ENCODE data around the gene DENND1A. TPM values are rescaled to one million over a fixed set of nuclear protein-coding genes. Genes with fewer than 3 reads are reported as not detected.

Gene DENND1A
- total RNA-seq, 4 donors from 2014 or later: 17.6 to 33.8 (median 22.9) TPM

DNA sequence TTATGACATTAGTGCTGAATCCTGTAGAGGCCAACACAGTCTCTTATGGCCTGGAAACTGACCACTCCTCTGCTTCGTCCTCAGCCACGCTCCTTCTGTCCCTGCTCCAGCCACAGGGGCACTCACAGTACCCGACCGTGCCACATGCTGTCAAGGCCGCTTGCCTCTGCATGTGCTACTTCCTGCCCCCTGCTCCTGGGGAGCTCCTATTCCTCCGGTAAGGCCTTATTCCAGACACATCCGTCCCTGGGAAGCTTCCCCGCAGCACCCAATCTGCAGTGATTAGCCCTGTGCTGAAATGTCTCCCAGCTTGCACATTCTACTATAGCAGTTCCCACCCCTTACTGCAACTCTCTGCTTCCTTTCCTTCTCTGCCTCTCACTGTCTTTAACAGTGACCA lies 386.4 kb downstream of the DENND1A start:
- TF ChIP-seq, protein P1, sequence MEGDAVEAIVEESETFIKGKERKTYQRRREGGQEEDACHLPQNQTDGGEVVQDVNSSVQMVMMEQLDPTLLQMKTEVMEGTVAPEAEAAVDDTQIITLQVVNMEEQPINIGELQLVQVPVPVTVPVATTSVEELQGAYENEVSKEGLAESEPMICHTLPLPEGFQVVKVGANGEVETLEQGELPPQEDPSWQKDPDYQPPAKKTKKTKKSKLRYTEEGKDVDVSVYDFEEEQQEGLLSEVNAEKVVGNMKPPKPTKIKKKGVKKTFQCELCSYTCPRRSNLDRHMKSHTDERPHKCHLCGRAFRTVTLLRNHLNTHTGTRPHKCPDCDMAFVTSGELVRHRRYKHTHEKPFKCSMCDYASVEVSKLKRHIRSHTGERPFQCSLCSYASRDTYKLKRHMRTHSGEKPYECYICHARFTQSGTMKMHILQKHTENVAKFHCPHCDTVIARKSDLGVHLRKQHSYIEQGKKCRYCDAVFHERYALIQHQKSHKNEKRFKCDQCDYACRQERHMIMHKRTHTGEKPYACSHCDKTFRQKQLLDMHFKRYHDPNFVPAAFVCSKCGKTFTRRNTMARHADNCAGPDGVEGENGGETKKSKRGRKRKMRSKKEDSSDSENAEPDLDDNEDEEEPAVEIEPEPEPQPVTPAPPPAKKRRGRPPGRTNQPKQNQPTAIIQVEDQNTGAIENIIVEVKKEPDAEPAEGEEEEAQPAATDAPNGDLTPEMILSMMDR (IDR thresholded peaks at IDR 0.05; ENCODE audit: low read depth): no peak

DNA sequence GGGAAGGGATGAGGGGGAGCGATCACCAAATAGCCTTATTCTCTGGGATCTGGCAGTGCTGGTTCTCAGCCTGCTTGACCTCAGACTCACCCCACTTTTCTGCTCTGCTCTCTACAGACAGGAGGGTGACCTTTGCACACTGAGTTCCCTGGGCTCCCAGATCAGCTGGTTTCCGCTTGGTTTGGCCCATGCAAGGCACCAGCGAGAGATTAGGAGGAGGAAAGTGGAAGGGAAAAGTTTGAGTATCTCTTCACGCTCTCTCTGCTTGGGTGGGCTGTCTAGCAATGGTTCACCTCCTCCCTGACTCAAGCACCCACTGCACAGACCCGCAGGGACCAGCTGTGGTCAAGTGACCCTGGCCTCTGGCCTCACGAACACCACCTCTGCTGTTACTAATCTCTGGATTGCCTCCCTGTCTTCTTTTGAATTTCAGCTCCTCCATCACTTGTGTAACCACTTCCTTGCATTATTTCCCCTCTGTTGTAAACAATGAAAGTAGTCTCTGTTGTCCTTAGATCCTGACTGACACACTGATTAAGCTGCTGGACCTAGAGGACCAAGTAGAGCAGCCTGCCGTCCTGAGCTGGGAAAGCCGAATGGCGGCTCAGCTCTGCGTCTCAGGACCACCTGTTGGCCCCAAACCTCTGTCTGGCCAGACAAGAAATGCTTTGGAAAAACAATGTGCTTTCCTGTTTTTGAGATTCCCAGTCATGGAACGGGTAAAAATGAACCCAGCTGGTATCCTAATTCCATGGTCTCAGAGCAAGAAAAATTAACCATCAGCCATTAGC lies 387.3 kb downstream of the DENND1A start:
- TF ChIP-seq, protein P1 (IDR thresholded peaks at IDR 0.05; ENCODE audit: low read depth): no peak

DNA sequence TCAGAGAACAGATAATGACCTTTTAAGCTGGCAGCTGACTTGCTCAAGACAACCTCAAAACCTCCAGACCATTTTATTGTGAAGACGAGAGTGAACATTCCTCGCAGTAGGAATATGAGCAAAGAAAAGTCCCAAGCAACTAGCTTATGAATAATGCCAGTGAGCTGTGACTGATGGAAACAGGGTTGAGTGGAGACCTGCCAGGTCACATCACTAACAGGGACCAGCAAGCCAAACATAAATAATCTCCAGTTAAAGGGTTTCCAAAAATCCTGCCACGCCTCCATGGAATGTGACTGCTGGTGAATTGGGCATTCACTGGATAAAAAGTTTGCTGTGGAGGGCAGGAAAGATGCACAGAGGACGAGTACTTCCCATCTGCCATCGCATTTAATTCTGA lies 388.5 kb downstream of the DENND1A start:
- TF ChIP-seq, protein P1 (IDR thresholded peaks at IDR 0.05; ENCODE audit: low read depth): no peak

DNA sequence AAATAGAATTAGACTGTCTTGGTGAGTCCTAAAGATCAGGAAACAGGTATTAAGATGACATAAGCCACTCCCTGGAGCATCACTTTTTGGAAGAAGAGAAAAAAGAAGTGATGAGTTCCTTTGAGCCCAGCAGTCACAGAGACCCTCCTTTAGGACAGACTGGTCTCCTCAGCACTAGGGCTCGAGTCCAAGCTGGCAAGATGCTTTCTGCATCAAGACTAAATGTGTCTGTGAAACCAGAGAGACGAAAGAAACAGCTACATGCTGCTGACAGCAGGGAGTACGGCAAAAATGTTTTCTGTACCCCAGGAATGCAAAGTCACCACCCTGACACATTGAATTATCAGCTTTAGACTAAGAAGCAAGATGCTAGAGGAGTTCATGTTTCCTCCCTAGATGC lies 389.5 kb downstream of the DENND1A start:
- TF ChIP-seq, protein P1 (IDR thresholded peaks at IDR 0.05; ENCODE audit: low read depth): no peak

DNA sequence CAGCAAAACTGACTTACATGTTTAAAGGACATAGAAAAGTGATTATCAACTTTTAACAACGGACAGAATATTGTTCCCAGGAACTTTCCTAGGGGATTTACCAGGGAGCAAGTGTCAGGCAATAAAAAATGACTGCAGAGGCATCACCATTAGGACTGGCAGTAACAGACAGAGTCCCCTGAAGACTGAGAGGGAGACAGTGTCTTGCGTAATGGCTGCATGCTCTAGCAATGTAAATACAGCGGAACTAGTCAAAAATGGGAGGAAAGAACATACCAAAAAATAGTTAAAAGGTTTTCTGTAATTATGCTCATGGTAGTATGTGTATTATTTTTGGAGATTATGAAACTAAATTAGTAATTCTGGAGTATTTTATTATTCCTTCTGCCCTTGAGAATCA lies 392.1 kb downstream of the DENND1A start:
- TF ChIP-seq, protein P1 (IDR thresholded peaks at IDR 0.05; ENCODE audit: low read depth): no peak

DNA sequence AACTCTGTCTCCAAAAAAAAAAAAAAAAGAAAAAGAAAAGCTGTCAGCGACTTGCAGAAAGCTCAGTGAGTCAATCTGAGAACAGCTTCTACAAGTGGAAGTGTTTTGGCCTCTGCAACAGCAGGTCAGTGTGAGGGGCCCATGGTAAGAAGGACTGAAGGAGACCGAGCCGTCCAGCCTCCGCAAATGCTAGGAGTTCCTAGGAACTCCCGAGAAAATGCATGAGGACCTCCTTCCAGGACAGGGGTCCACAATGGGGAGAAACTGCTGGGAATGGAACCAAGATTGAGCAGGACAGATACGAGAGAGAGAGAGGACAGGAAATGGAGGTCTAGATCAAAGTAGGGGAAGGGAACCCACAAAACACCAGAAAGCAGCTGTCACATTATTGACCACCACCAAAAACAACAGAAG lies 393.5 kb downstream of the DENND1A start:
- TF ChIP-seq, protein P1 (IDR thresholded peaks at IDR 0.05; ENCODE audit: low read depth): no peak

DNA sequence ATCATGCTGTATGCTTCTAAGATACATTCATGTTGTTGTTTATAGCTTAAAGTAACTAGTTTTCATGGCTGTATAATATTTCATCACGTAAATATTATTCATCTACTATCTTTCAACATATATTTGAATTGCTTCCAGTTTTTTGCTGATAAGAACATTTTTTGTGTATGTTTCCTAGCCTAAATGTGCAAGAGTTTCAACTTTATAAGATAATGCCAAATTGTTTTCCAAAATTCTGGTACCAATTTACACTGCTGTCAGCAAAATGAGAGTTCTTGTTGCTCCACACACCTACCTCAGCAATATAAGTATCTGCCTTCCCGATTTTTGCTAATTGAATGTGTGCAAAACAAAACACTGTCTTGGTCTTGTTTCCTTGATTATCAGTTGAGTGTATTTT lies 395.6 kb downstream of the DENND1A start:
- TF ChIP-seq, protein P1 (IDR thresholded peaks at IDR 0.05; ENCODE audit: low read depth): no peak

Measured in subcutaneous adipose tissue (tissue), 4 donors.